ENCODE measurements around the gene TMEM250.

Gene TMEM250

DNA sequence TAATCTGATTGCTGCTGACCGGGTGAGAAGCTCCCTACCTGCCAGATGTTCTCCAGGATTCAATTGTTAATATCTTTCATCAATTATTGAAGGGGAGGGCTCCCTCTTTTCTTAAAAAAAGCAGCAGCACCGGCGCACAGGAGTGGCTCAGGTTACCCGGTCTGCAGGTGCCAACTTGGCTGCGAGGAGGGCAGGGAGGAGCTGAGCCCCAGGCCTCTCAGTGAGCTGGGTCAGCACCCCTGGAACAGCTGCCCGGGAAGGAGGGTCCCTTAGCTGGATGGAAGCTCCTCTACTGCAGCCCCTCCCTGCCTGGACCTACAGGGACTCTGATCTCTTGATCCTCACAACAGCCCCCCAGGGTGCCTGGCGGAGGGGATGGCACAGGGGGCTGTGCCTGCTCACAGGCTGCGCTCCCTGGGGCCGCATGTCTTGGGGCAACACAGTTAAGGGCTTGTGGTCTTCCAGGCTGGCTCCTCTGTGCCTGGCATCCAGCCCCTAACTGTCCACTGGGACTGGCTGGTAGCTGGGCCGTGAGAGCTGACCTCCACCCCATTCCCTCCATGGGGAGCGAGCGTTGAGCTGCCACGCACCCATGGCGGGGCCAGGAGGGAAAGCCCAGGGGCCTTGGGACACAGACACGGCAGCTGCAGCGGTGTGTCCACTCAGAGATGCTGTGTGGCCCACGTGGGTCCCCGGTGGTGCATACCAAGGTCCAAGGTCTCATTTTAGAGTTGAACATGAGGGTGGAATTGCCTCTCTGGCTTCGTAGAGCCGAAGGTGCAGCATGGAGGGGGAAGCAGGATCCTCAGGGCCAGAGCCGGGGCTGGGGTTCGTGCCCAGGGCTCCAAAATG is 28.6 kb upstream of the TMEM250 start:
- no peaks in the 10 kb centered on the region for H3K79me1 ChIP-seq (replicated peaks; ENCODE audit: low read length, poor library complexity, severe bottlenecking)
- no peak overlapping the region for H2BK120ac ChIP-seq (ENCODE audit: low read depth, low read length)
- 90% methylated on average over 20 of the region's 22 CpGs for WGBS
- H3K23ac ChIP-seq (ENCODE audit: low read length in 2 of 2), result no peak overlapping the region
- H2BK12ac ChIP-seq (ENCODE audit: low read length in 2 of 2), result no peak overlapping the region
- H3K27ac ChIP-seq (ENCODE audit: low read length, poor library complexity, severe bottlenecking), result no peak overlapping the region
- H4K91ac ChIP-seq (ENCODE audit: low read length), result no peak overlapping the region
- H2AK5ac ChIP-seq (ENCODE audit: low read length, severe bottlenecking), result no peak overlapping the region
- H3K36me3 ChIP-seq (ENCODE audit: control insufficient read depth in 1 of 2, insufficient read depth in 2 of 2, low read depth in 1 of 2, low read length in 2 of 2), result no peaks in the 10 kb centered on the region
- peaks cover 41 to 82% of the 10 kb centered on the region in 2 experiments for H3K27me3 ChIP-seq (ENCODE audit: control insufficient read depth in 1 of 2, insufficient read depth in 1 of 2, low read length in 2 of 2)
- H3K18ac ChIP-seq (ENCODE audit: low read depth in 1 of 2, low read length in 2 of 2), result no peak overlapping the region
- H2BK15ac ChIP-seq (ENCODE audit: low read depth, poor library complexity, severe bottlenecking), result no peak overlapping the region
- H3K4ac ChIP-seq (ENCODE audit: low read depth in 1 of 2, low read length in 2 of 2), result no peak overlapping the region
- no peak overlapping the region for H2AFZ ChIP-seq (ENCODE audit: low read depth, low read length)
- no peaks in the 10 kb centered on the region for H3K9me3 ChIP-seq (ENCODE audit: control insufficient read depth, low read length)
- no peak overlapping the region for H3K4me2 ChIP-seq (ENCODE audit: low read length, poor library complexity, severe bottlenecking)
- H4K8ac ChIP-seq (ENCODE audit: low read length), result no peak overlapping the region
- peak overlapping the region in 1 of 2 experiments; percentile 11 for H3K4me3 ChIP-seq (ENCODE audit: insufficient read depth in 1 of 2, low read depth in 1 of 2, low read length in 2 of 2)
- no peak overlapping the region for H2BK5ac ChIP-seq (ENCODE audit: low read depth, low read length, poor library complexity, severe bottlenecking)
- no peak overlapping the region for H3K14ac ChIP-seq (ENCODE audit: low read length in 2 of 2)
- DNase-seq, result no peak
- no peak overlapping the region for H3K9ac ChIP-seq (ENCODE audit: low read length)
- peaks cover 15% of the 10 kb centered on the region for H3K4me1 ChIP-seq (ENCODE audit: control insufficient read depth, insufficient read depth, low read depth, low read length)

DNA sequence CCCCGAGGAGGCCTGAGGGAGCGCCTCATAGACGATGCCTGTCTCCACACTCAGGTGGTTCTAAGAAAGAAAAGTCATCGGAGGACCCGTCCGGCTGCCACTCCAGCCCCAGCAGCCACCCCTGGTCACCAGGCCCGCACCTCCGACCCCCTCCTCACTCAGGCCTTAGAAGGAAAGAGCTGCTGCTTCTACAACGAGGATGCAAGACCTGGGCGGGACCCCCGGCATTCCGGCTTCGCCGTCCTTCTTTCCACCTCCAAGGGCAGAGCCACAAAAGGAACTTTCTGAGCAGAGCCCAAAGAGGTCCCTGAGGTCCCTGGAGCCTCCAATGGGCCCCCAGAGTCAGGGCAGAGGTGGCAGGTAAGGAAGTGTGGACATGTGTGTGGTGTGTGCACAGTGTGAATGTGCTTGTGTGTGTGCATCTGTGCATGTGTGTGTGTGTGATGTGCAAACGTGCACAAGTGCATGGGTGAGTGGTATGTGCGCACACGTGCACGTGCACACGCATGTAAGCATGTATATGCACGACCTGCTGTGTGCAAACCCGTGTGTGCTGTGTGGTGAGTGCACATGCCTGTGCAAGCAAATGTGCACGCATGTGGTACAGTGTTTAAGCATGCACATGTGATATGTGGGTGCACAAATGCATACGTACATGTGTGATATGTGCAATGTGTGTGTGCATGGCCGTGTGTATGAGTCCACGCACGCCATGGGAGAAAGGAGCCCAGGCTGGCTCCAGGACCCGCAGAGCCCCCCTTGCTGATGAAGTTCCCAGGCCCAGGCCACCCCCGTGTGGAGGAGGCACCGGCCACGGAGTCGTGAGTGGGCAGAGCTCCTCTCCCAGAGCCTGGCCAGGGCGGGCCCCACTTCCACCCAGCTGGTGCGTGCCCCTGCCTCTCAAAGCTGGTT is 27.7 kb upstream of the TMEM250 start:
- H3K9me3 ChIP-seq (ENCODE audit: control insufficient read depth, low read length), result no peaks in the 10 kb centered on the region
- no peak overlapping the region for H3K18ac ChIP-seq (ENCODE audit: low read depth in 1 of 2, low read length in 2 of 2)
- H3K79me1 ChIP-seq (replicated peaks; ENCODE audit: low read length, poor library complexity, severe bottlenecking), result no peaks in the 10 kb centered on the region
- no peak overlapping the region for H4K91ac ChIP-seq (ENCODE audit: low read length)
- no peak overlapping the region for H3K4ac ChIP-seq (ENCODE audit: low read depth in 1 of 2, low read length in 2 of 2)
- no peaks in the 10 kb centered on the region for H3K36me3 ChIP-seq (ENCODE audit: control insufficient read depth in 1 of 2, insufficient read depth in 2 of 2, low read depth in 1 of 2, low read length in 2 of 2)
- H3K27me3 ChIP-seq (ENCODE audit: control insufficient read depth in 1 of 2, insufficient read depth in 1 of 2, low read length in 2 of 2), result peaks cover 41 to 87% of the 10 kb centered on the region in 2 experiments
- no peak overlapping the region for H3K27ac ChIP-seq (ENCODE audit: low read length, poor library complexity, severe bottlenecking)
- no peak overlapping the region for H4K8ac ChIP-seq (ENCODE audit: low read length)
- peak overlapping the region in 1 of 2 experiments; percentile 13 for H3K14ac ChIP-seq (ENCODE audit: low read length in 2 of 2)
- no peak overlapping the region for H3K23ac ChIP-seq (ENCODE audit: low read length in 2 of 2)
- H3K4me1 ChIP-seq (ENCODE audit: control insufficient read depth, insufficient read depth, low read depth, low read length), result peaks cover 18% of the 10 kb centered on the region
- no peak overlapping the region for H2BK120ac ChIP-seq (ENCODE audit: low read depth, low read length)
- no peak overlapping the region for H2AK5ac ChIP-seq (ENCODE audit: low read length, severe bottlenecking)
- 80% methylated on average over 31 of the region's 33 CpGs for WGBS
- H3K4me3 ChIP-seq (ENCODE audit: insufficient read depth in 1 of 2, low read depth in 1 of 2, low read length in 2 of 2), result no peak overlapping the region
- H2BK12ac ChIP-seq (ENCODE audit: low read length in 2 of 2), result no peak overlapping the region
- no peak overlapping the region for H2BK5ac ChIP-seq (ENCODE audit: low read depth, low read length, poor library complexity, severe bottlenecking)
- H2BK15ac ChIP-seq (ENCODE audit: low read depth, poor library complexity, severe bottlenecking), result no peak overlapping the region
- H3K9ac ChIP-seq (ENCODE audit: low read length), result no peak overlapping the region
- H2AFZ ChIP-seq (ENCODE audit: low read depth, low read length), result no peak overlapping the region
- DNase-seq, result no peak
- no peak overlapping the region for H3K4me2 ChIP-seq (ENCODE audit: low read length, poor library complexity, severe bottlenecking)

GRCh38 chr9:136145580-136145979 is 26.9 kb upstream of the TMEM250 start:
- Histone ChIP-seq H3K23ac (ENCODE audit: low read length in 2 of 2) (no peak overlapping the region), H3K4me2 (ENCODE audit: low read length, poor library complexity, severe bottlenecking) (no peak overlapping the region), H3K4me3 (ENCODE audit: insufficient read depth in 1 of 2, low read depth in 1 of 2, low read length in 2 of 2) (no peak overlapping the region), H3K27me3 (ENCODE audit: control insufficient read depth in 1 of 2, insufficient read depth in 1 of 2, low read length in 2 of 2) (peaks cover 41 to 80% of the 10 kb centered on the region in 2 experiments), H3K4me1 (ENCODE audit: control insufficient read depth, insufficient read depth, low read depth, low read length) (peaks cover 20% of the 10 kb centered on the region), H2AFZ (ENCODE audit: low read depth, low read length) (no peak overlapping the region), H3K36me3 (ENCODE audit: control insufficient read depth in 1 of 2, insufficient read depth in 2 of 2, low read depth in 1 of 2, low read length in 2 of 2) (no peaks in the 10 kb centered on the region), H2BK5ac (ENCODE audit: low read depth, low read length, poor library complexity, severe bottlenecking) (no peak overlapping the region), H3K9me3 (ENCODE audit: control insufficient read depth, low read length) (no peaks in the 10 kb centered on the region), H3K9ac (ENCODE audit: low read length) (no peak overlapping the region), H4K8ac (ENCODE audit: low read length) (no peak overlapping the region), H3K4ac (ENCODE audit: low read depth in 1 of 2, low read length in 2 of 2) (no peak overlapping the region), H2BK12ac (ENCODE audit: low read length in 2 of 2) (no peak overlapping the region), H2BK15ac (ENCODE audit: low read depth, poor library complexity, severe bottlenecking) (no peak overlapping the region), H2AK5ac (ENCODE audit: low read length, severe bottlenecking) (no peak overlapping the region), H3K79me1 (replicated peaks; ENCODE audit: low read length, poor library complexity, severe bottlenecking) (no peaks in the 10 kb centered on the region), H2BK120ac (ENCODE audit: low read depth, low read length) (no peak overlapping the region), H4K91ac (ENCODE audit: low read length) (no peak overlapping the region), H3K27ac (ENCODE audit: low read length, poor library complexity, severe bottlenecking) (no peak overlapping the region), H3K14ac (ENCODE audit: low read length in 2 of 2) (no peak overlapping the region), H3K18ac (ENCODE audit: low read depth in 1 of 2, low read length in 2 of 2) (no peak overlapping the region)
- 70% methylated on average over 5 of the region's 5 CpGs for WGBS
- no peak for DNase-seq

- peaks cover 41 to 76% of the 10 kb centered on the region in 2 experiments for H3K27me3 ChIP-seq (ENCODE audit: control insufficient read depth in 1 of 2, insufficient read depth in 1 of 2, low read length in 2 of 2)
- H3K23ac ChIP-seq (ENCODE audit: low read length in 2 of 2), result no peak overlapping the region
- H2BK120ac ChIP-seq (ENCODE audit: low read depth, low read length), result no peak overlapping the region
- H3K9me3 ChIP-seq (ENCODE audit: control insufficient read depth, low read length), result no peaks in the 10 kb centered on the region
- H3K14ac ChIP-seq (ENCODE audit: low read length in 2 of 2), result no peak overlapping the region
- DNase-seq, result no peak
- no peak overlapping the region for H2AFZ ChIP-seq (ENCODE audit: low read depth, low read length)
- H2AK5ac ChIP-seq (ENCODE audit: low read length, severe bottlenecking), result no peak overlapping the region
- H4K8ac ChIP-seq (ENCODE audit: low read length), result no peak overlapping the region
- H4K91ac ChIP-seq (ENCODE audit: low read length), result no peak overlapping the region
- no peak overlapping the region for H3K4me2 ChIP-seq (ENCODE audit: low read length, poor library complexity, severe bottlenecking)
- no peak overlapping the region for H2BK15ac ChIP-seq (ENCODE audit: low read depth, poor library complexity, severe bottlenecking)
- H3K79me1 ChIP-seq (replicated peaks; ENCODE audit: low read length, poor library complexity, severe bottlenecking), result no peaks in the 10 kb centered on the region
- no peak overlapping the region for H3K4me3 ChIP-seq (ENCODE audit: insufficient read depth in 1 of 2, low read depth in 1 of 2, low read length in 2 of 2)
- no peaks in the 10 kb centered on the region for H3K36me3 ChIP-seq (ENCODE audit: control insufficient read depth in 1 of 2, insufficient read depth in 2 of 2, low read depth in 1 of 2, low read length in 2 of 2)
- H3K4ac ChIP-seq (ENCODE audit: low read depth in 1 of 2, low read length in 2 of 2), result no peak overlapping the region
- no peak overlapping the region for H3K18ac ChIP-seq (ENCODE audit: low read depth in 1 of 2, low read length in 2 of 2)
- WGBS, result 85% methylated on average over 11 of the region's 11 CpGs
- no peak overlapping the region for H2BK12ac ChIP-seq (ENCODE audit: low read length in 2 of 2)
- no peak overlapping the region for H3K27ac ChIP-seq (ENCODE audit: low read length, poor library complexity, severe bottlenecking)
- H3K4me1 ChIP-seq (ENCODE audit: control insufficient read depth, insufficient read depth, low read depth, low read length), result peaks cover 20% of the 10 kb centered on the region
- H2BK5ac ChIP-seq (ENCODE audit: low read depth, low read length, poor library complexity, severe bottlenecking), result no peak overlapping the region
- H3K9ac ChIP-seq (ENCODE audit: low read length), result no peak overlapping the region
Measured at GRCh38 chr9:136144450-136144849, 25.8 kb upstream of the TMEM250 start.
